Epithelial cell of alveolus of lung (primary cell): Measurements from ENCODE around the gene ELF2. TPM values are rescaled to one million over a fixed set of nuclear protein-coding genes. Genes with fewer than 3 reads are reported as not detected.

ENCODE experiments used
- total RNA-seq: library from RNA; depleted of rRNA; stranded (reverse); fragments of >200 nt; gene quantifications from 2 replicates; pipeline ENCODE4 v1.2.1, GENCODE V29; 2015

The ELF2 gene
- total RNA-seq, result 16.9 and 36.7 TPM in 2 replicates

DNA sequence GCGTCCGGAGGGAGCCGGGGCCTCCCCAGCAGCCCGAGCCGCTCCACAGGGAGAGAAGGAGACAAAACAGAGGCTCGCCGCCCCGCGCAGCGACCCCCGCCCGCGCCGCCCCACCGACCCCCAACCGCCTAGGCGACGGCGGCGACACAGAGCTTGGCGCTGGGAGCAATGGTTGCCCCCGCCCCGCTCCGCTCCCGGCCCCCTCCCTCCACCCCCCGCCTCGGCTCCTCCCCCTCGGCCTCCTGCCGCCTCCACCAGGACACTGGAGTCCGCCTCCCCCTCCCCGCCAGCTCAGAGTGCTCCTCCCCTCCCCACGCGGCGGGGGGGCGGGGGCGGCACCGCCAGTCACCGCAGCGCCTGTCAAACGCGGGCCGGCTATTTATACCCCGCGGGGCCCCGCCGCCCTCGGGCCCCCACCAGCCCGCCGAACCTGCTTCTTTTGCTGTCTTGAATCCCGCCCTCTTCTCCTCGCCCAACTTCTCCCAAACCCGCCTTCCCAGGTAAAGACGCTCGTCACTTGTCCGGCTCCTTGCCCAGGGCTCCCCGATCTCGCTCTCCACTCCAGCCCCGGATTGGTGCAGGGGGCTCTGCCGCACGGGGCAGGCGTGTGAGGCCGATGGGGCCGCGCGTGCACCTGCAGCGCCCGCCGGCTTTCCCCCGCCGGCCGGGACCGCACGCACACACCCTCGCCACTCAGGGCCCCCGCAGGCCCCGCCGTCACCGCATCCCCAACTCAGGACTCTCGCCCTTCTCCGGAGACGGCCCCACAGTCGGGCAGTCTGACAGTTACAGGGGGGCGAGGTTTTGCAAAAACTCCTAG, at the start of gene ELF2:
ELF2 (minus strand) TSS at position 170 of the 820 bp plus-strand sequence. CDS start 39,517 bp downstream, outside the sequence.

DNA sequence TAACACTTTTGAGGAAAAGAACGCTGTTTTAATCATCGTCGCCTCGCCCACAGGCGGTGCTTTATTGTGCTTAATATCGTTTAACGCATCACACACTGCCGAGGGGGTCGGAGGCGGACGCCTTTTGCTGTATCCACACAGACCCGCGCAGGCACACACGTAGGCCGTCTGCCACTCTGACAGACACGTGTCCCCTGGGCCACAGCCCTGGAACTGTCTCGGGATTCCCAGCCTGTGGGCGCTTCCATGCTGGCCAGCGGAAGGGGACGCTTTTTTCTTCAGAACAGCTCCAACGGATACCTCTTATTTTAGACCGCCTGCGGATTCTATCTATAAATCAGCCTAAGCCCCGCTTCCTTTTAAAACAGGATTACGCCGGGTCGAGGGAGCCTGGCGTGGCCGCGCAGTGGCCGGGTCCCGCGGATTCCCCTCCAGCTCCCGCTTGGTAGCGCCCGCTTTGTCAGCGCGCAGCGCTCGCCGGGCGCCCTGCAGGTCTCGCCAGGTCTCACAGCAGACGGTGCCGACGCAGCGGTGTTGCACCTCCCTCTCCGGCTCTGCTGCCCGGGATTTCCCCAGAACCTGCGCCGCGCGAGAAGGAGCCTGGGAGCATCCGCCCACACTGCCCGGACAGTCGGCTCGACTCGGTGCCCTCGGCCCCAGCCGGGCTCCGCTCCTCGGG, 161.6 kb downstream of the ELF2 start, which contains the start of gene NOCT:
NOCT (plus strand) TSS at position 513 of the 679 bp plus-strand sequence. CDS start 201 bp downstream, outside the sequence.

Other genes starting within 250 kb of the ELF2 start
- gene NOCT, start 161.4 kb downstream of the ELF2 start, total RNA-seq, result 6.8 and 19.0 TPM in 2 replicates
- gene MGARP, start 103.0 kb upstream of the ELF2 start, total RNA-seq, result 6.1 and 29.9 TPM in 2 replicates
- 22.7 and 30.6 TPM in 2 replicates for gene NAA15, start 124.3 kb upstream of the ELF2 start, total RNA-seq
- gene NDUFC1, start 125.3 kb upstream of the ELF2 start, total RNA-seq, result 41.7 and 44.5 TPM in 2 replicates